ENCODE results near the gene PCLO. TPM values are rescaled to one million over a fixed set of nuclear protein-coding genes. Genes with fewer than 3 reads are reported as not detected.

The PCLO gene
- total and polyA plus RNA-seq, 2 of the 8 experiments (the other 6 are each of a cell fraction or from before 2014, with no cell fraction given), result 1.5 to 3.2 TPM

DNA sequence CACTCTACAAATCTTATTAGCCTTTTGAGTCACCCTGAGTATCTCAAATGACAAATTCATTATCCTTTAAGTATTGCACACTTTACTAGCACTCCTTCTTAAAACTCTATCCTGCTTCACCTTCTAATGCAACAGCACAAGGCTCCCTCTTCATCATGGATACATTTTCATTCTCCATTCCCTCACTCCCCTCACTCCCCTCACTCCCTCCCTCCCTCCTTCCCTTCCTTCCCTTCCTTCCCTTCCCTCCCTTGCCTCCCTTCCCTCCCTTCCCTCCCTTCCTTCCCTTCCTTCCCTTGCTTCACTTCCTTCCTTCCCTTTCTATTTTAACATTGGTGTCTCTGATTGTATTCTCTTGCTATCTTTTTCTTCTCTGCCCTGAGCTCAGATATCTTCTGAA is 130.5 kb downstream of the PCLO start:
- Histone ChIP-seq H3K79me1 (ENCODE audit: low read depth, low read length) (no peaks in the 10 kb centered on the region), H3K56ac (replicated peaks; ENCODE audit: insufficient read length, low read depth, low read length) (no peak overlapping the region), H2BK5ac (ENCODE audit: low read depth, low read length) (no peak overlapping the region), H4K91ac (replicated peaks; ENCODE audit: insufficient read length, low read length) (no peak overlapping the region), H2BK20ac (ENCODE audit: low read length) (no peak overlapping the region), H3K14ac (ENCODE audit: insufficient read length) (no peak overlapping the region), H3K9ac (replicated peaks in 1 of 4; ENCODE audit: extremely low read depth in 1 of 4, low read depth in 3 of 4, low read length in 3 of 4) (no peak overlapping the region), H3K4me2 (ENCODE audit: insufficient read depth in 1 of 2, low read depth in 2 of 2, low read length in 2 of 2) (no peak overlapping the region), H3K27me3 (replicated peaks in 1 of 4; ENCODE audit: control insufficient read depth in 3 of 4, extremely low read depth in 1 of 4, insufficient read depth in 3 of 4, low read length in 3 of 4) (no peaks in the 10 kb centered on the region), H3K4me1 (replicated peaks in 1 of 4; ENCODE audit: control insufficient read depth in 3 of 4, insufficient read depth in 4 of 4, low read length in 3 of 4) (0 out of 7 replicates have a peak, but pooled peaks cover 0 to 2% (median 0%) of the 10 kb centered on the region in 4 experiments), H3K27ac (ENCODE audit: low read depth, low read length) (no peak overlapping the region), H2AK5ac (ENCODE audit: low read depth, low read length) (peak overlapping the region; percentile 95; the same call in 1 of the 2 replicates), H3K4me3 (ENCODE audit: extremely low read depth in 1 of 4, insufficient read depth in 2 of 4, low read depth in 3 of 4, low read length in 4 of 4) (no peak overlapping the region), H3K4ac (replicated peaks; ENCODE audit: insufficient read length, low read depth, low read length) (no peak overlapping the region), H3K23ac (ENCODE audit: insufficient read length) (no peak overlapping the region), H2AFZ (ENCODE audit: low read length) (no peak overlapping the region), H4K8ac (ENCODE audit: extremely low read depth, insufficient read depth, low read length) (no peak overlapping the region), H2BK15ac (ENCODE audit: low read length) (no peak overlapping the region), H2BK12ac (ENCODE audit: low read depth, low read length) (no peak overlapping the region), H4K5ac (ENCODE audit: insufficient read length, low read depth, low read length) (no peak overlapping the region), H3K36me3 (ENCODE audit: control insufficient read depth in 2 of 4, insufficient read depth in 4 of 4, low read length in 3 of 4) (no peaks in the 10 kb centered on the region), H4K20me1 (replicated peaks in 1 of 2; ENCODE audit: control insufficient read depth in 1 of 2, insufficient read depth in 2 of 2, low read length in 2 of 2) (no peaks in the 10 kb centered on the region), H3K18ac (ENCODE audit: extremely low read depth, low read length) (no peak overlapping the region), H3K23me2 (ENCODE audit: low read depth, low read length) (no peaks in the 10 kb centered on the region), H3K9me3 (ENCODE audit: insufficient read depth in 2 of 2, low read depth in 1 of 2, low read length in 1 of 2) (no peaks in the 10 kb centered on the region), H2BK120ac (replicated peaks; ENCODE audit: low read depth, low read length) (no peak overlapping the region), H3K79me2 (ENCODE audit: control insufficient read depth in 1 of 2, insufficient read depth in 2 of 2, low read length in 2 of 2) (no peaks in the 10 kb centered on the region)
- ChIA-PET POLR2A (ENCODE audit: partially characterized antibody) (no interaction called here), CTCF (ENCODE audit: partially characterized antibody) (no interaction called here)
- no peak for DNase-seq (ENCODE audit: low read depth in 1 of 2, low spot score in 2 of 2)
- no peak for FAIRE-seq
- TF ChIP-seq POU5F1 (IDR thresholded peaks at IDR 0.05; ENCODE audit: low read depth, low read length) (no peak), CREB1 (IDR thresholded peaks at IDR 0.05) (no peak), SP2 (IDR thresholded peaks at IDR 0.05; ENCODE audit: low read length) (no peak), RAD21 (IDR thresholded peaks at IDR 0.05 in 1 of 2, conservative IDR thresholded peaks at IDR 0.05 in 1 of 2; ENCODE audit: low read depth in 2 of 2, low read length in 2 of 2) (no peak), YY1 (IDR thresholded peaks at IDR 0.05; ENCODE audit: low read depth, low read length) (no peak), RNF2 (IDR thresholded peaks at IDR 0.05; ENCODE audit: borderline replicate concordance, low read depth, low read length, missing control alignments, poor library complexity, severe bottlenecking) (no peak), BACH1 (IDR thresholded peaks at IDR 0.05; ENCODE audit: low read length) (no peak), GABPA (IDR thresholded peaks at IDR 0.05; ENCODE audit: borderline replicate concordance, insufficient read depth, low read length) (no peak), JUND (IDR thresholded peaks at IDR 0.05; ENCODE audit: low read length) (no peak), CBX8 (IDR thresholded peaks at IDR 0.05; ENCODE audit: borderline replicate concordance, low read depth, low read length) (no peak), BCL11A (IDR thresholded peaks at IDR 0.05; ENCODE audit: low read depth in 2 of 2, low read length in 2 of 2) (no peak), TEAD4 (IDR thresholded peaks at IDR 0.05; ENCODE audit: low read depth, low read length) (no peak), CTBP2 (IDR thresholded peaks at IDR 0.05; ENCODE audit: borderline replicate concordance, insufficient read depth, insufficient read length, low read length) (no peak)
- TF ChIP-seq, protein P1, sequence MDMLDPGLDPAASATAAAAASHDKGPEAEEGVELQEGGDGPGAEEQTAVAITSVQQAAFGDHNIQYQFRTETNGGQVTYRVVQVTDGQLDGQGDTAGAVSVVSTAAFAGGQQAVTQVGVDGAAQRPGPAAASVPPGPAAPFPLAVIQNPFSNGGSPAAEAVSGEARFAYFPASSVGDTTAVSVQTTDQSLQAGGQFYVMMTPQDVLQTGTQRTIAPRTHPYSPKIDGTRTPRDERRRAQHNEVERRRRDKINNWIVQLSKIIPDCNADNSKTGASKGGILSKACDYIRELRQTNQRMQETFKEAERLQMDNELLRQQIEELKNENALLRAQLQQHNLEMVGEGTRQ (IDR thresholded peaks at IDR 0.05; ENCODE audit: low read length), result no peak
